IMR-90 (cell line): ENCODE data around the gene SKIC8. TPM values are rescaled to one million over a fixed set of nuclear protein-coding genes. Genes with fewer than 3 reads are reported as not detected.

Source experiments
- ATAC-seq: fragments of 200-7000 bp; cut with Tn5 transposase; 2 replicates; pipeline ENCODE4 v1.9.1; 2020; ENCODE audit warnings: low read depth, mild to moderate bottlenecking, moderate library complexity
- BruUV-seq: library from RNA; stranded (reverse); fragments of 400-500 nt; replicated peaks from 2 replicates; lab custom pipeline; 2021; lab: Mats Ljungman, UMichigan
- CTCF ChIA-PET: fragments of 300-600 bp; formaldehyde crosslinking; extraction: SDS; loops from one replicate; lab custom pipeline; 2021; ENCODE audit warnings: antibody characterized with exemption; lab: Yijun Ruan, JAX
- POLR2A ChIA-PET: fragments of 300-600 bp; sonication (Branson Sonifier 250); formaldehyde crosslinking; loops from one replicate; lab custom pipeline; 2022; ENCODE audit warnings: antibody characterized with exemption; ENCODE audit not compliant: unreplicated experiment; lab: Charles Lee
- DNase-seq: peaks from one replicate; pipeline ENCODE4 v3.0.0; 2013
- H2AFZ ChIP-seq: replicated peaks from 2 replicates; pipeline ENCODE3; 2013; ENCODE audit warnings: low read length, mild to moderate bottlenecking; ENCODE audit not compliant: poor library complexity
- H2AK5ac ChIP-seq: 2 replicates; pipeline ENCODE4 v1.6.1; 2013; ENCODE audit warnings: low read depth, low read length, inconsistent platforms
- H2AK9ac ChIP-seq: replicated peaks from 2 replicates; pipeline ENCODE3; 2013; ENCODE audit warnings: mild to moderate bottlenecking, low read depth, low read length, moderate library complexity; ENCODE audit not compliant: poor library complexity
- H2BK120ac ChIP-seq: 2 replicates; pipeline ENCODE4 v1.6.1; 2013; ENCODE audit warnings: low read depth, low read length, inconsistent platforms
- H2BK15ac ChIP-seq: 3 replicates; pipeline ENCODE4 v1.6.1; 2013; ENCODE audit warnings: low read depth, low read length, inconsistent platforms
- H2BK20ac ChIP-seq: 2 replicates; pipeline ENCODE4 v1.6.1; 2013; ENCODE audit warnings: low read depth, mild to moderate bottlenecking, inconsistent platforms, low read length, moderate library complexity
- H2BK5ac ChIP-seq: 2 replicates; pipeline ENCODE4 v1.6.1; 2013; ENCODE audit warnings: mild to moderate bottlenecking, low read depth, low read length, inconsistent platforms; ENCODE audit not compliant: poor library complexity, severe bottlenecking
- H3K14ac ChIP-seq: replicated peaks from 2 replicates; pipeline ENCODE4 v1.6.1; 2013; ENCODE audit warnings: low read depth, low read length, inconsistent platforms
- H3K18ac ChIP-seq: 2 replicates; pipeline ENCODE4 v1.6.1; 2013; ENCODE audit warnings: low read depth, low read length, control low read depth
- H3K23ac ChIP-seq: 2 replicates; pipeline ENCODE4 v1.6.1; 2013; ENCODE audit warnings: low read depth, low read length, inconsistent platforms
- H3K27ac ChIP-seq: 2 replicates; pipeline ENCODE4 v1.5.1; 2013; ENCODE audit warnings: mild to moderate bottlenecking, control low read depth, low read length; ENCODE audit not compliant: insufficient read depth
- H3K27me3 ChIP-seq: 2 replicates; pipeline ENCODE4 v1.6.1; 2013; ENCODE audit warnings: low read length; ENCODE audit not compliant: control insufficient read depth, insufficient read depth
- H3K36me3 ChIP-seq: 2 replicates; pipeline ENCODE4 v1.6.1; 2013; ENCODE audit warnings: low read length, mixed read lengths; ENCODE audit not compliant: control insufficient read depth, insufficient read depth
- H3K4ac ChIP-seq: 2 replicates; pipeline ENCODE4 v1.6.1; 2013; ENCODE audit warnings: low read depth, low read length, inconsistent platforms
- H3K4me1 ChIP-seq: 2 replicates; pipeline ENCODE4 v1.6.1; 2013; ENCODE audit warnings: low read length, mixed read lengths; ENCODE audit not compliant: control insufficient read depth, insufficient read depth
- H3K4me2 ChIP-seq: 2 replicates; pipeline ENCODE4 v1.6.1; 2013; ENCODE audit warnings: low read depth, mild to moderate bottlenecking, control low read depth, low read length, moderate library complexity
- H3K4me3 ChIP-seq: 2 replicates; pipeline ENCODE4 v1.5.1; 2013; ENCODE audit warnings: low read depth, mild to moderate bottlenecking, control low read depth, low read length, moderate library complexity; ENCODE audit not compliant: insufficient read depth
- H3K56ac ChIP-seq: 2 replicates; pipeline ENCODE4 v1.6.1; 2013; ENCODE audit warnings: low read length, inconsistent platforms; ENCODE audit not compliant: insufficient read depth; ENCODE audit errors: extremely low read depth
- H3K79me1 ChIP-seq, 2 experiments: 2 replicates each; pipeline ENCODE4 v1.6.1; 2013; ENCODE audit warnings: low read length in 2 of 2, inconsistent platforms in 1 of 2, low read depth in 1 of 2
- H3K9ac ChIP-seq: 2 replicates; pipeline ENCODE4 v1.6.1; 2013; ENCODE audit warnings: low read depth, low read length, control low read depth
- H3K9me1 ChIP-seq: 2 replicates; pipeline ENCODE4 v1.6.1; 2013; ENCODE audit warnings: low read length, inconsistent platforms; ENCODE audit not compliant: insufficient read depth
- H3K9me3 ChIP-seq: 2 replicates; pipeline ENCODE4 v1.6.1; 2013; ENCODE audit warnings: low read length; ENCODE audit not compliant: control insufficient read depth, insufficient read depth
- H4K20me1 ChIP-seq: 2 replicates; pipeline ENCODE4 v1.6.1; 2013; ENCODE audit warnings: low read length, inconsistent platforms; ENCODE audit not compliant: insufficient read depth
- H4K5ac ChIP-seq: 2 replicates; pipeline ENCODE4 v1.6.1; 2013; ENCODE audit warnings: mild to moderate bottlenecking, low read depth, low read length, control low read depth
- H4K8ac ChIP-seq, 2 experiments: 2 replicates each; pipeline ENCODE4 v1.6.1; 2013; ENCODE audit warnings: low read depth in 2 of 2, low read length in 2 of 2, control low read depth in 1 of 2, inconsistent platforms in 1 of 2
- H4K91ac ChIP-seq: 2 replicates; pipeline ENCODE4 v1.6.1; 2013; ENCODE audit warnings: low read depth, low read length, inconsistent platforms; ENCODE audit not compliant: insufficient read depth
- BHLHE40 ChIP-seq: fragments of 150-350 bp; IDR thresholded peaks from 2 replicates; pipeline ENCODE4 v1.6.1; 2016; ENCODE audit warnings: mild to moderate bottlenecking, low read depth, low read length
- CEBPB ChIP-seq: IDR thresholded peaks from 2 replicates; pipeline ENCODE4 v1.6.1; 2012; ENCODE audit warnings: low read depth, low read length, improper control_type of control experiment
- CHD1 ChIP-seq: IDR thresholded peaks from 2 replicates; pipeline ENCODE4 v1.6.1; 2012; ENCODE audit warnings: low read depth, low read length, improper control_type of control experiment
- CTCF ChIP-seq: conservative IDR thresholded peaks from 2 replicates; pipeline ENCODE4 v1.5.1; 2012; ENCODE audit warnings: mild to moderate bottlenecking, low read depth, low read length, improper control_type of control experiment
- ELK1 ChIP-seq: fragments of 150-350 bp; IDR thresholded peaks from 2 replicates; pipeline ENCODE4 v1.6.1; 2016; ENCODE audit warnings: low read depth, mild to moderate bottlenecking, low read length, moderate library complexity, borderline replicate concordance
- FOS ChIP-seq: fragments of 150-350 bp; IDR thresholded peaks from 2 replicates; pipeline ENCODE4 v1.6.1; 2016; ENCODE audit warnings: low read depth, low read length
- MAFK ChIP-seq: IDR thresholded peaks from 2 replicates; pipeline ENCODE4 v1.6.1; 2012; ENCODE audit warnings: low read depth, low read length, improper control_type of control experiment
- MAZ ChIP-seq: IDR thresholded peaks from 2 replicates; pipeline ENCODE4 v1.6.1; 2012; ENCODE audit warnings: low read depth, mild to moderate bottlenecking, low read length, improper control_type of control experiment, moderate library complexity, borderline replicate concordance
- MXI1 ChIP-seq: IDR thresholded peaks from 2 replicates; pipeline ENCODE4 v1.6.1; 2012; ENCODE audit warnings: low read depth, mild to moderate bottlenecking, low read length, moderate library complexity, borderline replicate concordance
- NFE2L2 ChIP-seq: fragments of 150-350 bp; IDR thresholded peaks from 2 replicates; pipeline ENCODE4 v1.6.1; 2016; ENCODE audit warnings: low read depth, mild to moderate bottlenecking, low read length
- POLR2A ChIP-seq: IDR thresholded peaks from 2 replicates; pipeline ENCODE4 v1.6.1; 2012; ENCODE audit warnings: mild to moderate bottlenecking, low read depth, low read length
- RAD21 ChIP-seq: IDR thresholded peaks from 2 replicates; pipeline ENCODE4 v1.6.1; 2012; ENCODE audit warnings: low read length, improper control_type of control experiment
- RCOR1 ChIP-seq: IDR thresholded peaks from 2 replicates; pipeline ENCODE4 v1.6.1; 2012; ENCODE audit warnings: mild to moderate bottlenecking, low read length, improper control_type of control experiment; ENCODE audit not compliant: insufficient replicate concordance
- RFX5 ChIP-seq: IDR thresholded peaks from 2 replicates; pipeline ENCODE4 v1.8.0; 2012; ENCODE audit warnings: low read depth, mild to moderate bottlenecking, low read length, moderate library complexity
- SMC3 ChIP-seq: fragments of 150-350 bp; IDR thresholded peaks from 2 replicates; pipeline ENCODE4 v1.6.1; 2016; ENCODE audit warnings: low read depth, mild to moderate bottlenecking, antibody characterized with exemption, low read length, moderate library complexity
- USF2 ChIP-seq: fragments of 150-350 bp; IDR thresholded peaks from 2 replicates; pipeline ENCODE4 v1.6.1; 2017; ENCODE audit warnings: mild to moderate bottlenecking, antibody characterized with exemption, low read length, low read depth
- WGBS, 2 experiments: methylation state at CpG; one replicate each; pipeline versions ENCODE4 v1.1.5 to v1.1.7; 2013; ENCODE audit warnings: missing lambda C conversion rate in 2 of 2; ENCODE audit not compliant: insufficient read length in 1 of 2; ENCODE audit errors: extremely low coverage in 2 of 2; 5-methylcytosine and 5-hydroxymethylcytosine counted together
- dilution Hi-C: fragments of 300-500 bp; cut with HindIII; formaldehyde crosslinking; loops from one replicate; pipeline ENCODE4 v1.14.3; 2018; ENCODE audit warnings: low sequenced_read_pairs; ENCODE audit not compliant: unreplicated experiment
- in situ Hi-C: fragments of 300-500 bp; cut with MboI; formaldehyde crosslinking; loops from 3 replicates; pipeline ENCODE4 v1.14.3; 2019; ENCODE audit warnings: low sequenced_read_pairs, inconsistent platforms, mixed read lengths
- intact Hi-C: fragments of 100-400 bp; cut with micrococcal nuclease; formaldehyde crosslinking; loops from 2 replicates; pipeline ENCODE4 v1.10.0; 2022
- polyA plus RNA-seq, 3 experiments: library from polyadenylated mRNA; depleted of rRNA; stranded (reverse); fragments of >200 nt; gene quantifications; 2 replicates each; pipeline ENCODE4 v1.2.3, GENCODE V29; 2012; ENCODE audit warnings: low replicate concordance in 1 of 3
- total RNA-seq: library from RNA; depleted of rRNA; stranded (reverse); fragments of >200 nt; gene quantifications from 2 replicates; pipeline ENCODE4 v1.2.3, GENCODE V29; 2012

The SKIC8 gene
- total and polyA plus RNA-seq, 2 of the 4 experiments (the other 2 are of a cell fraction): 72.2 to 124 TPM

DNA sequence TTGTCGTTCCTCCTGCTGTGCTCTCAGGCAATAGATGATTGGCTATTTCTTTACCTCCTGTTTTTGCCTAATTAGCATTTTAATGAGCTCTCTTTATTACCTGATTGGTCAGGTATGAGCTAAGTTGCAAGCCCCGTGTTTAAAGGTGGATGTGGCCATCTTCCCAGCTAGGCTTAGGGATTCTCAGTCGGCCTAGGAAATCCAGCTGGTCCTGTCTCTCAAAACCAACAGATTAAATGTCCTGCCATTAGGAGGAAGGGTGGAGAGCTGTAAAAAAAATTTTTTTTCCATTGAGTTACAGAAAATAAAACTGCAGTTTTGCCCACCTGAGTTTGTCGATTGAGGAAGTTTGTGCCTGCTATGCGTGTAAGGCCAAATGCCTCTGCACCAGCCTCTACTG is 59.6 kb downstream of the SKIC8 start:
- intact Hi-C loops (loop anchor here (5.0 kb wide), 2 partner anchors 108 to 338 kb away; partner anchors contain the start of gene CIB2), in situ Hi-C loops (loop anchor here (5.0 to 10.0 kb wide), 2 partner anchors 125 to 283 kb away; no protein-coding TSS in a partner anchor), dilution Hi-C loops (no loop called here)
- no peak overlapping the region for H2BK15ac ChIP-seq
- H3K9me1 ChIP-seq: no peaks in the 10 kb centered on the region; the same call in 1 of the 2 replicates
- H4K91ac ChIP-seq: no peak overlapping the region
- H3K4me3 ChIP-seq: no peak overlapping the region
- H4K8ac ChIP-seq: no peak overlapping the region
- no peaks in the 10 kb centered on the region for H3K79me1 ChIP-seq
- ATAC-seq (no peak), DNase-seq (no peak)
- CTCF ChIA-PET: interaction anchor here (0.6 to 1.5 kb wide), 8 partner anchors 15 to 280 kb away, joined by 3 to 5 read pairs (median 4); no protein-coding TSS in a partner anchor
- no peak overlapping the region for H3K56ac ChIP-seq
- H2AK5ac ChIP-seq: no peak overlapping the region
- H4K20me1 ChIP-seq: no peaks in the 10 kb centered on the region; the same call in 1 of the 2 replicates
- no peak overlapping the region for H2BK20ac ChIP-seq
- WGBS, 2 experiments: 89% methylated on average over 2 of the region's 5 CpGs; no CpG with 5 or more reads in 1 of the 2 experiments
- H3K23ac ChIP-seq: no peak overlapping the region
- H3K4me2 ChIP-seq: no peak overlapping the region
- no peak overlapping the region for H4K5ac ChIP-seq
- no peak overlapping the region for H2AK9ac ChIP-seq
- no peak for TF ChIP-seq CHD1
- TF ChIP-seq MAFK: no peak
- no peak for TF ChIP-seq RFX5
- no peak for TF ChIP-seq RAD21
- no peak for TF ChIP-seq RCOR1
- TF ChIP-seq CTCF: no peak
- no peak for TF ChIP-seq ELK1
- no peak for TF ChIP-seq POLR2A
- TF ChIP-seq SMC3: no peak
- TF ChIP-seq FOS: no peak
- no peak for TF ChIP-seq USF2
- TF ChIP-seq CEBPB: no peak
- TF ChIP-seq MAZ: no peak
- TF ChIP-seq NFE2L2: no peak
- TF ChIP-seq BHLHE40: no peak
- no peak for TF ChIP-seq MXI1
- H2AFZ ChIP-seq: no peak overlapping the region
- no peaks in the 10 kb centered on the region for H3K9me3 ChIP-seq
- H3K4ac ChIP-seq: no peak overlapping the region
- H3K4me1 ChIP-seq: no peaks in the 10 kb centered on the region
- BruUV-seq: no TSS peak
- no peaks in the 10 kb centered on the region for H3K36me3 ChIP-seq
- H3K14ac ChIP-seq: no peak overlapping the region
- POLR2A ChIA-PET: no interaction called here
- no peak overlapping the region for H3K27ac ChIP-seq
- no peak overlapping the region for H2BK5ac ChIP-seq
- no peak overlapping the region for H3K9ac ChIP-seq
- H2BK120ac ChIP-seq: no peak overlapping the region
- peaks cover 29% of the 10 kb centered on the region for H3K27me3 ChIP-seq
- no peak overlapping the region for H3K18ac ChIP-seq
